ENCODE results near the gene WRAP53. TPM values are rescaled to one million over a fixed set of nuclear protein-coding genes. Genes with fewer than 3 reads are reported as not detected.

Gene WRAP53
- polyA plus RNA-seq, 3 donors from 2014 or later, result 18.5 to 24.8 (median 18.7) TPM

- Mint-ChIP-seq H3K27ac (no peak overlapping the region), H3K4me1 (no peaks in the 10 kb centered on the region), H3K27me3 (ENCODE audit: low read depth in 3 of 3) (peaks cover 0 to 11% (median 7%) of the 10 kb centered on the region in 3 donors), H3K4me3 (no peak overlapping the region), H3K36me3 (no peaks in the 10 kb centered on the region), H3K9me3 (no peaks in the 10 kb centered on the region)
- no peak for DNase-seq
These were observed 62.1 kb downstream of the WRAP53 start for GRCh38 chr17:7750321-7750821.

Other genes starting within 250 kb of the WRAP53 start
- gene FGF11, start 249.0 kb upstream of the WRAP53 start, polyA plus RNA-seq, result not detected
- gene CHRNB1, start 243.4 kb upstream of the WRAP53 start, polyA plus RNA-seq, result 10 to 100 TPM; 32.4 to 41.3 (median 38.5) TPM
- gene ZBTB4, start 208.8 kb upstream of the WRAP53 start, polyA plus RNA-seq, result 10 to 100 TPM in 1 of 3 donors, 1 to 10 TPM in 2; 4.4 to 25.8 (median 8.3) TPM
- gene SLC35G6, start 207.0 kb upstream of the WRAP53 start, polyA plus RNA-seq, result not detected
- 10 to 100 TPM; 16.0 to 67.8 (median 25.7) TPM for gene POLR2A, start 204.1 kb upstream of the WRAP53 start, polyA plus RNA-seq
- gene TNFSF12, start 139.4 kb upstream of the WRAP53 start, polyA plus RNA-seq, result 10 to 100 TPM; 32.1 to 69.9 (median 32.7) TPM
- 1 to 10 TPM; 1.4 to 6.1 (median 5.3) TPM for gene TNFSF13, start 129.7 kb upstream of the WRAP53 start, polyA plus RNA-seq
- 10 to 100 TPM; 17.5 to 19.4 (median 19.0) TPM for gene SENP3, start 126.6 kb upstream of the WRAP53 start, polyA plus RNA-seq
- 1 to 10 TPM; 1.9 to 6.5 (median 6.1) TPM for gene CD68, start 108.8 kb upstream of the WRAP53 start, polyA plus RNA-seq
- gene MPDU1, start 104.6 kb upstream of the WRAP53 start, polyA plus RNA-seq, result 10 to 100 TPM; 31.6 to 44.0 (median 41.6) TPM
- gene SOX15, start 98.4 kb upstream of the WRAP53 start, polyA plus RNA-seq, result not detected
- 10 to 100 TPM in 2 of 3 donors, 1 to 10 TPM in 1; 8.3 to 25.1 (median 10.4) TPM for gene FXR2, start 73.6 kb upstream of the WRAP53 start, polyA plus RNA-seq
- gene SAT2, start 60.7 kb upstream of the WRAP53 start, polyA plus RNA-seq, result 10 to 100 TPM; 33.9 to 39.1 (median 35.4) TPM
- gene SHBG, start 58.3 kb upstream of the WRAP53 start, polyA plus RNA-seq, result not detected
- not detected for gene ATP1B2, start 37.6 kb upstream of the WRAP53 start, polyA plus RNA-seq
- 10 to 100 TPM; 17.0 to 39.7 (median 18.7) TPM for gene TP53, start 987 bp upstream of the WRAP53 start, polyA plus RNA-seq
- gene EFNB3, start 16.7 kb downstream of the WRAP53 start, polyA plus RNA-seq, result not detected
- gene DNAH2, start 29.3 kb downstream of the WRAP53 start, polyA plus RNA-seq, result under 1 TPM in 1 of 3 donors, not detected in 2; 0.26 TPM
- gene KDM6B, start 145.7 kb downstream of the WRAP53 start, polyA plus RNA-seq, result under 1 TPM in 2 of 3 donors, not detected in 1; 0.03 to 0.40 TPM
- not detected for gene TMEM88, start 166.6 kb downstream of the WRAP53 start, polyA plus RNA-seq
- 100 to 1,000 TPM; 131 to 346 (median 177) TPM for gene NAA38, start 169.1 kb downstream of the WRAP53 start, polyA plus RNA-seq
- 1 to 10 TPM in 2 of 3 donors, not detected in 1; 2.9 to 3.7 TPM for gene CYB5D1, start 169.5 kb downstream of the WRAP53 start, polyA plus RNA-seq
- 10 to 100 TPM in 1 of 3 donors, 1 to 10 TPM in 1, under 1 TPM in 1; 0.72 to 19.6 (median 3.5) TPM for gene CHD3, start 200.3 kb downstream of the WRAP53 start, polyA plus RNA-seq
- gene RNF227, start 227.8 kb downstream of the WRAP53 start, polyA plus RNA-seq, result 1 to 10 TPM; 1.9 to 3.3 (median 2.7) TPM
- gene KCNAB3, start 241.4 kb downstream of the WRAP53 start, polyA plus RNA-seq, result under 1 TPM in 2 of 3 donors, not detected in 1; 0.15 to 0.26 TPM
- 100 to 1,000 TPM; 233 to 379 (median 288) TPM for gene TRAPPC1, start 243.5 kb downstream of the WRAP53 start, polyA plus RNA-seq
- 10 to 100 TPM in 1 of 3 donors, 1 to 10 TPM in 2; 1.8 to 14.4 (median 8.3) TPM for gene CNTROB, start 243.7 kb downstream of the WRAP53 start, polyA plus RNA-seq